ENCODE measurements around the gene MYO5C.

The MYO5C gene

DNA sequence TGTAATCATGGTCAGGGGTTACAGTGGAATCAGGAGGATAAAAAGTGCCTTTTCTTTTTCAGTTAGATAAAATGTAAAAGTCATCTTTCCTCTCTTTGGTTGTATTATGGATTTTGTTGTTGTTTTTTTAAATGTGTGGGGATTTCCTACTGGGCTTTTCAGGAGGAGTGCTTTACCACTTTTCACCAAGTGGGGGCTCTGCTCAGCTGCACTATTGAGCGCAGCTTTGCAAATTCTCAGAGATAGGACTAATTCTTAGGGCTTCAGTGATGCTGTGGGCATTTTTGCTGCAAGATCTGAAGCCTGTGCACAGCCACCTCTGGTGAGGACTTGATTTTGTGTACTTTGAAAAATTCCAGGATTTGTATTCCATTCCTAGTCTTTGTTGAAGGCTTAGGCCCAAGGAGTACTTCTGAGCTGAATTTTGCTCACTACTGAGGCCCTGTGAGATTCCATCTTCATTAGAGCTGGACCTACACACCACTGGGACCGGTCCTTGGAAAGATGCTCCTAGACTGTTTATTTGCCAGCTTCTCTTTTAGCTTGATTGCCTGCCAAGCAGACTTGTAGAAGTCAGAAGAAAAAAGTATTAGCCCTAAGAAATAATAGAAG is 111.9 kb downstream of the MYO5C start:
- DNase-seq: peak; percentile 59
- TF ChIP-seq, protein P1, sequence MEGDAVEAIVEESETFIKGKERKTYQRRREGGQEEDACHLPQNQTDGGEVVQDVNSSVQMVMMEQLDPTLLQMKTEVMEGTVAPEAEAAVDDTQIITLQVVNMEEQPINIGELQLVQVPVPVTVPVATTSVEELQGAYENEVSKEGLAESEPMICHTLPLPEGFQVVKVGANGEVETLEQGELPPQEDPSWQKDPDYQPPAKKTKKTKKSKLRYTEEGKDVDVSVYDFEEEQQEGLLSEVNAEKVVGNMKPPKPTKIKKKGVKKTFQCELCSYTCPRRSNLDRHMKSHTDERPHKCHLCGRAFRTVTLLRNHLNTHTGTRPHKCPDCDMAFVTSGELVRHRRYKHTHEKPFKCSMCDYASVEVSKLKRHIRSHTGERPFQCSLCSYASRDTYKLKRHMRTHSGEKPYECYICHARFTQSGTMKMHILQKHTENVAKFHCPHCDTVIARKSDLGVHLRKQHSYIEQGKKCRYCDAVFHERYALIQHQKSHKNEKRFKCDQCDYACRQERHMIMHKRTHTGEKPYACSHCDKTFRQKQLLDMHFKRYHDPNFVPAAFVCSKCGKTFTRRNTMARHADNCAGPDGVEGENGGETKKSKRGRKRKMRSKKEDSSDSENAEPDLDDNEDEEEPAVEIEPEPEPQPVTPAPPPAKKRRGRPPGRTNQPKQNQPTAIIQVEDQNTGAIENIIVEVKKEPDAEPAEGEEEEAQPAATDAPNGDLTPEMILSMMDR (IDR thresholded peaks at IDR 0.05): peak; percentile 73
- Mint-ChIP-seq H3K4me1 (peaks cover 14% of the 10 kb centered on the region), H3K9me3 (no peaks in the 10 kb centered on the region), H3K27me3 (ENCODE audit: low read depth, poor library complexity) (peaks cover 41% of the 10 kb centered on the region), H3K36me3 (ENCODE audit: low read depth) (no peaks in the 10 kb centered on the region), H3K27ac (no peak overlapping the region), H3K4me3 (no peak overlapping the region)

DNA sequence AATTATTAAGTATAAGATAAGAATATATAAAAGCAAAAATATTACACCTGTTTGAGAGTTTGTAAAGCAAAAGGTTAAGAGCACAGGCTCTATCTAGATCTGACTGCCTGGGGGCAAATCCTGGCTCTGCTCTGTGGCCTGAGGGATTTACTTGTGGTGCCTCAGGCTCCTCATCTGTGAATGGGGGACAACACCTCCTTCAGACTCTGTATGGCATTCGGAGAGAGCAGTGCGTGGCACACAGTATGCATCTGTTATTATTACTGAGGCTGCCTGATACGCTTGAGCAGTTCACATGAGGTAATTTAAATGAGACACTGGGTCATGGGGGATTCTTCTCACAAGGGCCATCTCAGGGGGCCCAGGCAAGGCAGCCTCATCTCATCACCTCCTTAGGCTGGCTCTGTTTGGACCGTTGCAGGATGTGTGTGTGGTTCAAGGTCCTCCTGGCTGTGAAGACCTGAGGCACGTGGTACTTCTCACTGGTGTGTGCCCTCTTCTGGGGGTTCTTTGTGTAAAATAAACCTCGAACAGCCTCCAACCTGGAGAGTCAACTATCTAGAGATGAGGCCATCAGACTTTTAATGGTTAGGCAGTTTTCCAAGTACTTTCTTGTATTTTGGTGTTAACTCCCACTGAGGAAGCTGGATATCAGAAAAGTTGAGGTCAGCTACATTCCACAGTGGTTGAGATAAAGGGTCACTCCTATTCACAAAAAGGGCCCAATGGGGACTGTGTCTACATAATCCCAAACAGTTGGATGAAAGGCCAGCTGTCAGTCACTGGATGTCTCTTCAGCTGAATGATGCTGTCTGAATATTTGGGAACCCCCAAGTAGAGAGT is 113.4 kb downstream of the MYO5C start:
- no peak overlapping the region for H3K27ac Mint-ChIP-seq
- H3K4me3 Mint-ChIP-seq: no peak overlapping the region
- peaks cover 57% of the 10 kb centered on the region for H3K27me3 Mint-ChIP-seq (ENCODE audit: low read depth, poor library complexity)
- no peaks in the 10 kb centered on the region for H3K9me3 Mint-ChIP-seq
- H3K36me3 Mint-ChIP-seq (ENCODE audit: low read depth): no peaks in the 10 kb centered on the region
- TF ChIP-seq, protein P1 (IDR thresholded peaks at IDR 0.05): no peak
- peaks cover 18% of the 10 kb centered on the region for H3K4me1 Mint-ChIP-seq
- no peak for DNase-seq

DNA sequence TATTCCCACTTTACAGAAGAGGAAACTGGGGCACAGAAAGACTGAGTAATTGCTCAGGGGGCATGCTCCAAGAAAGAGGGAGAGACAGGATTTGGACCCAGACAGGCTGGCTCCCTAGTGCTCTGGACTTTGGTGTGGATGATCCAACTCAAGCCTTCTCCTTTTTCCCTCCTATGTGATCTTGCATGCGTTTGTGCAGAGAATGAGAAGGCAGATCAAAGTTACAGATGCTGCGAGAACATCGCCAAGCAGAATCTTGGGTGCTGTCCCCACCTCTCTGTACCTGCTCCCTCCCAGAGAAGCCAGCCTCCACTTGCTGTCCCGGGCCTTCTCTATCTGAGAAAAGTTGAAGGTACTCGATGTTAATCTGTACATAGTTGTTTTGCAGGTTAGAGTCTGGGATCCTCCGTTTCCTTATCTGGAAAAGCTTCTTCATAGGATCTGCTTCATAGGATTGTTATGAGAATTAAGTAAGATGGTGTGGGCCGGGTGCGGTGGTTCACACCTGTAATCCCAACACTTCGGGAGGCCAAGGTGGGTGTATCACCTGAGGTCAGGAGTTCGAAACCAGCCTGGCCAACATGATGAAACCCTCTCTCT is 114.7 kb downstream of the MYO5C start:
- Mint-ChIP-seq H3K4me1 (peaks cover 21% of the 10 kb centered on the region), H3K36me3 (ENCODE audit: low read depth) (no peaks in the 10 kb centered on the region), H3K27ac (no peak overlapping the region), H3K9me3 (no peaks in the 10 kb centered on the region), H3K27me3 (ENCODE audit: low read depth, poor library complexity) (peaks cover 61% of the 10 kb centered on the region), H3K4me3 (peak overlapping the region; percentile 91)
- TF ChIP-seq, protein P1 (IDR thresholded peaks at IDR 0.05): no peak
- no peak for DNase-seq

DNA sequence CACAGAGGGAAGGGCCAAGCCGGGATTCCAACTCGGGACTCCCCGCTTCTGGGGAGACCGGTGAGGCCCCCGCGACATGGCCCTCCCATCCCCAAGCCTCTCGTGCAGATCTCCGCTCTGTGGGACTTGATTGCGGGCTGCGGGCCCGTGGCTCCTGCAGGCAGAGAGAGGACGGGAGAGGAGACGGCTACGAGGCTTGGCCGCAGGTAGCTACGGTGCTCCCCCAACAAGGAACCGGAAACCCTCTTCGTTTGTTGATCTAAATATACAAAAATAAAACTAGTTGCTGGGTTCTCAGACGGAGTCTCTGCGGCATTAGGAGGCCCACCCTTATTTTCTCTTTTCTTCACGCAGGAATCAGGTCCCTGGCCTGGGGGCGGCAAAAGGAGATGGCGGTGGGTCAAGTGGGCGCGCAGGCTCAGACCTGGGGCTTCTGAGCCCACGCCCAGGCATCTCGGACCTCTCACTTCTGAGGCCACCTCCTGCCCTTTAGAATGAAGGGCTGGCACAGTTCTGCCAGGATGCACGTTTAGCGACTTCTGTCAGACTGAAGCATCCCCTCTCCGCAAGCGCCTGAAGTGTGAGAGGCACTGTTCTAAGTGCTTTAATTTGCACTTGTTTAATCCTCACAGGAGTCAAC is 115.3 kb downstream of the MYO5C start:
- TF ChIP-seq, protein P1 (IDR thresholded peaks at IDR 0.05): no peak
- H3K4me3 Mint-ChIP-seq: peak overlapping the region; percentile 91
- H3K27ac Mint-ChIP-seq: no peak overlapping the region
- no peaks in the 10 kb centered on the region for H3K36me3 Mint-ChIP-seq (ENCODE audit: low read depth)
- H3K4me1 Mint-ChIP-seq: peaks cover 21% of the 10 kb centered on the region
- H3K9me3 Mint-ChIP-seq: no peaks in the 10 kb centered on the region
- no peak for DNase-seq
- peaks cover 61% of the 10 kb centered on the region for H3K27me3 Mint-ChIP-seq (ENCODE audit: low read depth, poor library complexity)

DNA sequence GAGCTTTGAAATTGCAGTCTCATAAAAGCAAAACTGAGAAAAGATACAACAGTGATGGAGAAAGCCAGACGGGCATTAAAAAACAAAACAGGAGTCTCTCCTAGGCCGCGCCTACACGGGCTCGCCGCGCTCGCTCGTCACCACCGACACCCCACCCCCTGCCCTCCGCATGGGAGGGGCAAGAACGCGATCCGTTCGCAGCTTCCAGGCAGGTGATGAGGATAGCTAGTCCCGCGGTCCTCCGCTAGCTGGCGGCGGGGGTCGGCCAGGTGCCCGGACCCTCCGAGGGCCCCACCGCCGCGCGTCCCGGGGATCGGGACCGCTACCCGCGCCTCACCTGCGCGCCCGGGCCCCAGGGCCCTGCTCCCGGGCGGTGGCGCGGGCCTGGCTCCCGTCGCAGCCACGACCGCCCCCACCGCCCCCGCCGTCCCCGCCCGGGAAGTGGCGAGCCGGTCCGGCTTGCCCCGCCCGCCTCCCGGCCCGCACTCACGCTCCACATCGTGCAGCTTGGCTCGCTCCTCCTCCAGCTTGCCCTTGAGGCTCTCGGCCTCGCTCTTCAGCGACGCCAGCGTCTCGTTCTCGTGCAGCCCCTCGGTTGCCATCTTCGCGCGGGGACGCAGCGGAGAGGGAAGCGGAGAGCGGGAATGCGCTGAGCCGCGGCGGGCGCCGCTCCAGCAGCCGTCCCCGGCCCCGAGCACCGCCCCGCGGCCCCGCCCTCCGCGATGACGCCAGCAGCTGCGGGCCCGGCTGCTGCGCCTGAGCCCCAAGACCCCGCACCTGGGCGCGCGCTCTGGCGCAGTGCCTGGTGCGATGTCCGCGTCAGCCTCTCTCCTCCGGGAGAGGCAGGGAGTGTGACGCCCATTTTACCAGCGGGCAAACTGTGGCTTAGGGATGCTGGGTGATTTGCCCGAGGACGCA is 116.1 kb downstream of the MYO5C start:
- TF ChIP-seq, protein P1 (IDR thresholded peaks at IDR 0.05): no peak
- H3K9me3 Mint-ChIP-seq: no peaks in the 10 kb centered on the region
- no peaks in the 10 kb centered on the region for H3K36me3 Mint-ChIP-seq (ENCODE audit: low read depth)
- no peak overlapping the region for H3K27ac Mint-ChIP-seq
- H3K4me1 Mint-ChIP-seq: peaks cover 21% of the 10 kb centered on the region
- H3K27me3 Mint-ChIP-seq (ENCODE audit: low read depth, poor library complexity): peaks cover 61% of the 10 kb centered on the region
- peak; percentile 89 for DNase-seq
- peak overlapping the region; percentile 92 for H3K4me3 Mint-ChIP-seq

All from nephron progenitor cell (in vitro differentiated cells).